ENCODE results near the gene GTPBP3.
A peak's percentile ranks its signal among the peaks of the same experiment; 100 is the strongest.

GTPBP3 gene

DNA sequence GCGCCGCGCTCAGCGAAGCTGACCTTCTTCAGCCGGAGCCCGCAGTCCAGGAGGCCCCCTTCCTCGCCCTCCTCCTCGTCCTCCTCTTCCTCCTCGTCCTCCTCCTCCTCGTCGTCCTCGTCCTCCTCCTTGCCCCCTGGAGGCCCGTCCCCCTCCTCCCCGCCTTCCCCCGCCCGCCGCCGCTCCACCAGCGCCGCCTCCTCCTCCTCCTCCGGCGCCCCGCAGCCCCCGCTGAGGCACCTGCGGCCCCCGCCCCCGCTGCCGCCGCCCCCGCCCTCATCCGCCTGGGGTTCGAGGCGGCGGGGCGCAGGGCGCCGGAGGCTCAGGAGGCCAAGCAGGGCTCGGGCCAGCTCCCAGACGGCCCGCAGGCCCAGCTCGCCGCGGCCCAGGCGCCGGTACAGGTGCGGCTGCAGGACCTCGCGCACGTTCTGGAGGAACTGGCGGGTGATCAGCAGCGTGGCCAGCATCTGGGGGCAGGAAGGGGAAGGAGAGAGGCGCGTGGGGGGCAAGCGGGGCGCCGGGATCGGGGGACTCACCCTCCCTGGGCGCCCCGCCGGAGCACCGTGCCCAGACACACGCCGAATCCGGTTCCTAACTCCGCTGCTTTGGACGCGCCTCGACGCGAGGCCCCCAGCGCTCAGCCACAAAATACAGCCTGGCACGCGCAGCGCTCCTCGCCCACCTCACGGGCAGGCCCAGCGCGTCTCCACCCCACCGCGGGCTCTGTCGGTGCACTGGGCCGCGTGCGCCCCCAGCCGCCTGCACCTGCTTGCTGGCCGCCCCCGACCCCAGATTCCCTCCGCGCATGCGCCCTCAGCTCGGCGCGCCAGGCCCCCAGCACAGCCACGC lies 8.6 kb upstream of the GTPBP3 start:
- DNase-seq, result no peak

GRCh38 chr19:17329366-17330261 lies 7.7 kb upstream of the GTPBP3 start:
- DNase-seq, result peak; percentile 57

DNA sequence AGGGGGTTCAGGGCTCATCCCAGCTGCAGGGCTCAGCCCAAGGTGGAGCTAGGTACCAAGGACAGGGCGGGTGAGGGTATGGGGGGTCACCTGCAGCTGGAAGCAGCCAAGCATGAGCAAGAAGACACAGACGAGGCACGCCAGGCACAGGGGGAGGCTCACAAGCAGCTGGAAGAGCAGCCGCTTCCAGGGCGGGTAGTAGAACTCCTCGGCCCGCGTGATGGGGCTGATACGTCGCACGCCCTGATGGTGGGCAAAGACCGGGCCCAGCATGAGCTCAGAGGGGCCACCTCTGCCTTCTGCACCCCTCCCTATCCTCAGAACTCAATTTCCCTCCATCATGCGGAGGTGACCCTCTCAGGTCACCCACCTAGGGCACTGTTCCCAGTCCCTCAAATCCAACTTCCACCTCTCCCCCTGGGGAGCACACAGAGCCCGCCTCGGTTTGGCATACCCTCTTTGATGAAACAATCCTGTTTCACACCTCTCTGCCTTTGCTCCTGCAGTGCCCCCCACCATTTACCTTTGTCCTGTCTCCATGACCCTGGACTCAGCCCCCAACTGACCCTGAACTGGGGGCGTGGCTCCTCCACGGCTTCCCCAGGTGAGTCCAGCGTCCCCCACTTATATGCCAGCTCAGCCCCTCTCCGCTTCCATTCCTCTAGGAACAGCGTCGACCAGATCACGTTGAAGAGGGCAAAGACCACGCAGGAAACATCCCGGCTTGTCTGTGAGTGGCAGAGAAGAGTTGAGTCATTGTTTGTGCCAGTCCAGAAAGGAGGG lies 6.9 kb upstream of the GTPBP3 start:
- peak; percentile 37 for DNase-seq

DNA sequence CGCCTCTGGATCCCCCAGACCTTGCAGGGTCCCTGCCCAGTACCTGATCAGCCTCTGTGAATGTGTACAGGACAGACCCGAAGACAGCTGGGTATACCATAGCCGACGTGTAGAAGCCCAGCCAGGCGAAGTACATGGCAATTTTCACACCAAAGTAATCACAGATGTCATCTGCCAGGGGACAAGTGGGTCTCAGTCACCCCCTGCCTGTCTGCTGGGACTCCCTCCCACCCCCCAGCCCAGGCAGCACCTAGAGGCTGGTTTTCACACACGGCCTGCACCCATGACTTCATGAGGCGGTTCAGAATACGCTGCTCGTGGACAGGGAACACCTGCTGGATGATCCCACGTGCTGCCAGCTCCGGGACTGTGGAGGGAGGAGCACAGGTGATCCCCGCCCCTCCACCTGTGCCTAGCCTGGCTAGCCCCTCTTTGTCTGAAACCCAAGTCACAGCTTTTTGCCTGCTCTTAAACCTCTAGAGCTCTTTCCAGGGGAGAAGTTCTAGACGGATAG lies 6.3 kb upstream of the GTPBP3 start:
- DNase-seq, result no peak

DNA sequence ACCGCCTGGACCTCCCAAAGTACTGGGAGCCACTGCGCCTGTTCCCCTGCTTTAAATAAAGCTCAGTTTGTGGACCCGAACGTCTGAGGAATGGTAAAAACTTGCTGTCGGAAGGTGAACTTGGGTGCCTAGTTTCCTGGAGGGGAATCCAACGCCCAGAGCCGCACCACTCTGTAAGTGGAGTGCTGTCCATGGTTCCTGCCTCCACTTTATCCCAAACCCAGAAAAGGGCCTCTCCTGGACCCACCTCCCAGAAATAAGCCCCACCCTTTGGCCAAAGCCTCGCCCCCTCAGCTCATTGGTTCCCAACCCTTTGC lies 5.0 kb upstream of the GTPBP3 start:
- DNase-seq, result no peak

DNA sequence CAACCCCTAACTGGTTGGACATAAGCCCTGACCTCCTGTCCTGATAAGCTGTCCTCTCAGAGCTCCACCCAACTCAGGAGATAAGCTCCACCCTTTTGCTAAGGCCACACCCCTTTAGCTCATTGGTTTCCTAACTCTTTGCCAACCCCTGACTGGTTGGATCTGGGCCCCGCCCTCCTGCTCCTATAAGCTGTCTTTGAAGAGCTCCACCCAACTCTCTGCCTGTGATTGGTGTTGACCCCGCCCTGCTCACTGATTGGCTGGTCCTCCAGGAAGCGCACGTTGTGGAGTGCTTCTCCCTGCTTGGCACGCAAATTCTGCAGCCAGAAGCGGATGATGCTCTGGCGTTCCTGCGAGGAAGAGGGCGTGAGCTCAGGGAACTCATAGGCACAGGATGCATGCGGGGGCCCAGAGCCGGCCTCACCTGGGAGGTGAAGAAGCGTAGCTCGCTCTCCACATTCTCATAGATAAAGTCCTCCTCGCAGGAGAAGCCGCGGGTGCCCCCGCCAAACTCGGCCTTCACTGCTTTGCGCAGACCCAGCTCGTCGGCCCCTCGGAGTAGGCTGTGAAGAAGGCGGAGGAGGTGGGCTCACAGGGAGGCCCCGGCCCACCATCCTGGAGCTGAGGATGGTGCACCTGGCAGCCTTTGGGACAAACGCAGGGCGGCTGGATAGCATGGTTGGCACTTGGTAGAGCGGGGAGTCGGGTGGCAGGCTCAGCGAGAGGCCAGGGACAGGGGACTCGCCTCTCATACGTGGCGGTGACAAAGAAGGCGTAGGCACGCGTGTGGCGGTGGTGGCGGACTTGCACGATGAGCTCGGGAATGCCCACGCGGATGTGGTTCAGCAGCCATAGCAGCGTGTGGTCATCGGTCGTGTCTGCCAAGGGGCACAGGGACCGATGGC lies 4.4 kb upstream of the GTPBP3 start:
- no peak for DNase-seq

DNA sequence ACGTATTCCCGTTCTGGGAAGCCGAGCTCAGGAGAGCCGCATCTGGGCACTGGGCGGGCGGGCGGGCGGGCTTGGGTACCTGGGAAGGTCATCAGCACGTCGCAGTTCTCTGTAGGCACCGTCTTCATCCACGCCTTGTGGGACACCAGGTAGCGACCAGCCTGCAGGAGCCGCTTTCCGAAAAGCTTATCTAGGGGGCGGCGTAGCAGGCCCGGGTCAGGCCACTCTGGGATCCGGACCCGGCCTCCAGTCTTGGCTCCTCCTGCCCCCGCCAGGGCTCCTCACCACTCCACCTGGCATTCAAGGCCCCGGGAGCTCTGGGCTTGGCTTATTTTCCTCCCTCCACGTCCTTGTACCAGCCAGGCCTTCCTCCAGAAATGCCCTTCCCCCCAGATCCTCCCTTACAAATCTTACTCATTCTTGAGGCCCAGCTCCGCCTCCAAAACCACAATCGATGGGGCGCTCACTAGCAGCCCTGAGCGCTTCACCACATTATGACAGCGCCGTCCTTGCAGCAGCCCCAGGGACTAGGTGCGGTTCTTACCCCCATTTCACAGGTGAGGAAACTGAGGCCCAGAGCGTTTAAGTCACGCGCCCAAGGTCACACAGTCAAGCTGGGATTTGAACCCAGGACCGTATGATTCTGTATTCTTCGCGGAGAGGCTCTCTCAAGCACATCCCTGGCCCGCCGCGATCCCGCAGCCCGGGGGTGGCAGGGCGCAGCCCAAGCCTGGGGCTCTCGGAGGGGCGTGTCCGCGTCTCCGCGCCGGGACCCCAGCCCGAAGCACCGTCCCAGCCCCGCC lies 3.5 kb upstream of the GTPBP3 start:
- DNase-seq, result no peak

DNA sequence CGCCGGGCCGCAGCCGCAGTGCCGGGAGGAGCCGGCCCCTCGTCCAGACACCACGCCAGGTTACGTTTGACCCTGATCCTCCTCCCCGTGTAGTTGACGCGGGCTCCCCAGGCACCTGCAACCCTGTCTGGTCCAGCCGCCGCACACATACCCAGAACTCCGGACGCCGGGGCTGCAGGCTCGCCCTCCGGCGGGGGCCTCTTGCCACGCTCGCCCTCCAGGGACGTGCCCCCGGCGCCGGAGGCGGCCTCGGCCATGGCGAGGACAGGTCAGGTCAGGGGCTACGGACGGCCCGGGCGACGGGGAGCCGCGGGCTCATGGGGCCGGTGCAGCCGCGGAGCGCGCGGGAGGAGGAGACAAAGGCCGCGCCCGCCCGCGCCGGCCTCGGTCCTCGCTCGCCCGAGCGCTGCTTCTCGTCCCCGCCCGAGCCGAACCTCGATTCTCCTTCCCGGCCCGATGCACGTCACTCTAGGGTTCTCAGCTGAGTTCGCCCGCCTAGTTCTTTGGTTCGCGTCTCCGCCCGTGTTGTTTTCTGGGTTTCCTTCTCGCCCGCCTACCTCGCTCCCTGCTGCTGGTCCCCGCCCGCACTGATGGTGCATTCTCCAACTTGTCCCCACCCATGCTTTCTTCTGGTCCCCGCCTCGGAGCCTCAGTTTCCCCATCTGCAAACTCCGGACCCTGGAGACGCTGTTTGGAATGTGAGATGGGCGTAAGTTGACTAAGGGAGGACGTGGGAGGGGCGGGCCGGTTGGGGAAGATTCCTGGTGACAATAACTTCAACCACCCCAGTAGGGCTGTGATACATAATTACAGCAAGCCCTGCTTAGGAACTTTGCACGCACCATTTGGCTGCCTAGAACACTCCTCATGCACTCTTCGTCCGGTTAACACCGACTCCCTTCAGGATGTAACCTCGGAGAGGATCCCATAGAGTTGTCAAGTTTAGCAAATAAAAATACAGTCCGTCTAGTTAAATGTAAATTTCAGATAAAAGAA lies 2.6 kb upstream of the GTPBP3 start, which contains the start of gene ANO8:
TSS of gene ANO8 (minus strand) at position 442 of the 996 bp plus-strand sequence. CDS start at position 257, 185 bp downstream.
- peak; percentile 96 for DNase-seq

DNA sequence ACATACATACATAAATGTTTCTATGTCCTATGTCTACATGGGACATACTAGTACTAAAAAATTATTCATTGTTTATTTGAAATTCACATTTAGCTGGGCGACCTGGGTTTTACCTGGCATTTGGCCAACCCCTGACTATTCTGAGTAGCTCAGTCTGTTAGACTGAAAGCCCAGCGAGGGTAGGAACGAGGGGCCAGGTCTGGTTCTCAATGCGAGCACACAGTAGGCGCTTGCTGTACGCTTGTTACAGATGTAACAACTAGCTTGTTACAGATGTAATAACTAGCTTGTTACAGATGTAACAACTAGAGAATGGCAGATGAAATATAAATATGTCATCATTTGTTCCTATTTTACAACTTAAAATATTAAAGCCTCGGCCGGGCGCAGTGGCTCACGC lies 1.8 kb upstream of the GTPBP3 start:
- no peak for DNase-seq

- no peak for DNase-seq
Measured at GRCh38 chr19:17337675-17338432, 501 bp downstream of the GTPBP3 start.

DNA sequence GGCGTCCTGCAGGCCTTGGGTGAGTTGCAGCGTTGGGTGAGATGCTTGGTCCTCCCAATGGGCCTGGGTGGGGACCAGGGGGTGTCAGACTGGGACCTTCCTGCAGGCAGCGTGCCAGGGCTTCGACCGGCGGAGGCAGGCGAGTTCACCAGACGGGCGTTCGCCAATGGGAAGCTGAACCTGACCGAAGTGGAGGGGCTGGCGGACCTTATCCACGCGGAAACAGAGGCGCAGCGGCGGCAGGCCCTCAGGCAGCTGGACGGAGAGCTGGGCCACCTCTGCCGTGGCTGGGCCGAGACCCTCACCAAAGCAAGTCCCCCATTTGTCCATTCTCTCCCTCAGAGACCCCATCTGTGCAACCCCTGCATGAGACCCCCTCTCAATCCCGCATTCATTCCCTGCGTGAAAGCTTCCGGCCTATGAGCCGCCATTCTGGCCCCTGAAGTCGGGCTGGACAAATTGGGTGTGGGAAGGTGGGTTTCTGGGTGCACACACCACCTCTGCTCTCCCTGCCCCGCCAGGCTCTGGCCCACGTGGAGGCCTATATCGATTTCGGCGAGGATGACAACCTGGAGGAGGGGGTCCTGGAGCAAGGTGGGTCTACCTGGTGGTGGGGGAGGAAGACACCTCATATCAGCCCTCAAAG lies 1.2 kb downstream of the GTPBP3 start:
- no peak for DNase-seq

DNA sequence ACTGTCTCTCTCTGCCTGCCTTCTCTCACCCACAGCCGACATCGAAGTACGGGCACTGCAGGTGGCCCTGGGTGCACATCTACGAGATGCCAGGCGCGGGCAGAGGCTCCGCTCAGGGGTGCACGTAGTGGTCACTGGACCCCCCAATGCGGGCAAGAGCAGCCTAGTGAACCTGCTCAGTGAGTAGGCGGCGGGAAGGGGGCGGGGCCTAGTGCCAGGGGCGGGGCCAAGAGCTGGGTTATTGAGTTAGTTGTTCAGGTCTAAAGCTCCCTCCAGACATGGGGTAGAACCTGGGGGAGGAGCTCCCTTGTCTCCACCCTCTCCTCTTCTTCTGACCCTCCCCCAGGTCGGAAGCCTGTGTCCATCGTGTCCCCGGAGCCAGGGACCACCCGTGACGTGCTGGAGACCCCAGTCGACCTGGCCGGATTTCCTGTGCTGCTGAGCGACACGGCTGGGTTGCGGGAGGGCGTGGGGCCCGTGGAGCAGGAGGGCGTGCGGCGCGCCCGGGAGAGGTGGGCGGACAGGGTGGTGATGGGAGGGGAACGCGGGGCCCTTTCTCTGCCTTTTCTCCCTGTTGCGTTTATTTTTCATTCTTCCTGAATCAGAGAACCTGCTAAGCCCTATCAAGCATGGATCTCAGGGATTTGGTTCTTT lies 1.9 kb downstream of the GTPBP3 start:
- DNase-seq, result no peak

- no peak for DNase-seq
Measured at GRCh38 chr19:17340302-17340870, 3.0 kb downstream of the GTPBP3 start.

DNA sequence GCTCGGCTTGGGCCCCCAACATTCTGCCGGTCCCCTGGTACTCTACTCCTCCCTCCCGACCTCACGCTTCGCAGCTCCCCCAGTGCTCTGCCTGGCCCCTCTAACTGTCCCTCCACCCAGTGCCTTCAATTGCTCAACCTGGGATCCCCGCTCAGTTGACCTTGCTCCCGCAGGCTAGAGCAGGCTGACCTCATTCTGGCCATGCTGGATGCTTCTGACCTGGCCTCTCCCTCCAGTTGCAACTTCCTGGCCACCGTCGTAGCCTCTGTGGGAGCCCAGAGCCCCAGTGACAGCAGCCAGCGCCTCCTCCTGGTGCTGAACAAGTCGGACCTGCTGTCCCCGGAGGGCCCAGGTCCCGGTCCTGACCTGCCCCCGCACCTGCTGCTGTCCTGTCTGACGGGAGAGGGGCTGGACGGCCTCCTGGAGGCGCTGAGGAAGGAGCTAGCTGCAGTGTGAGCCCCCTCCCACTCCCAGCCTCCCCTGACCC lies 3.6 kb downstream of the GTPBP3 start:
- DNase-seq, result no peak

DNA sequence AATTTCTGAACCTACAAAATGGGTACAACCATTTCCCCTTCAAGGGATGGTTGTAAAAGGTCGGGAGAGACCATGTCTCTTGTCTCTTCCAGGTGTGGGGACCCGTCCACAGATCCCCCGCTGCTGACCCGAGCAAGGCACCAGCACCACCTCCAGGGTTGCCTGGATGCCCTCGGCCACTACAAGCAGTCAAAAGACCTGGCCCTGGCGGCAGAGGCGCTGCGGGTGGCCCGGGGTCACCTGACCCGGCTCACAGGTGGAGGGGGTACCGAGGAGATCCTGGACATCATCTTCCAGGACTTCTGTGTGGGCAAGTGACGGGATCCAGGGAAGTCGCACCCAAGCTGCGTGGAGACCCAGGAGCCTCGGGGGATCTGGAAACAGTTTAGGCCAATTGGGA lies 4.0 kb downstream of the GTPBP3 start:
- no peak for DNase-seq

DNA sequence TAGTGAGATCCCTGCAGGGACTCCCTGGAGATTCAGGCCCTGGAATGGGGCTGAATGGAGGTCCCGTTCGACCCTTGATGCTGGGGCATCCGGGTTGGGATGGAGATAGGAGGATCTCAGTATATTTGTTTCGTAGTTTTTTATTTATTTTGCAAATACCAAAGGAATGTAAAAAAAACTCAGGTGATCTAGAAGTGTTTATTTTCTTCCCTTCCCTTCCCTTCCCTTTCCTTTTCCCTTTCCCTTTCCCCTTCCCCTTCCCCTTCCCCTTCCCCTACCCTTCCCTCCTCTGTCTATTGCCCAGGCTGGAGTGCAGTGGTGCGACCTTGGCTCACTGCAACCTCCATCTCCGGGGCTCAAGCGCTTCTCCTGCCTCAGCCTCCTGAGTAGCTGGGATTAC lies 4.5 kb downstream of the GTPBP3 start:
- DNase-seq, result no peak

- peak; percentile 88 for DNase-seq
Measured at GRCh38 chr19:17346109-17346671, 8.8 kb downstream of the GTPBP3 start.
